Endothelial cell (in vitro differentiated cells): ENCODE results near the gene C2CD2L. TPM values are rescaled to one million over a fixed set of nuclear protein-coding genes. Genes with fewer than 3 reads are reported as not detected.

ENCODE experiments used
- DNase-seq: peaks from one replicate; pipeline ENCODE4 v3.0.0; 2021; ENCODE audit warnings: low spot score
- H3K27ac Mint-ChIP-seq: one replicate; pipeline ENCODE4 v1.8.0; 2021; ENCODE audit warnings: mixed read lengths, inconsistent platforms; ENCODE audit not compliant: unreplicated experiment
- H3K27me3 Mint-ChIP-seq: one replicate; pipeline ENCODE4 v1.8.0; 2021; ENCODE audit warnings: mild to moderate bottlenecking, moderate library complexity, mixed read lengths, inconsistent platforms; ENCODE audit not compliant: unreplicated experiment
- H3K36me3 Mint-ChIP-seq: one replicate; pipeline ENCODE4 v1.8.0; 2021; ENCODE audit warnings: mild to moderate bottlenecking, low read depth, mixed read lengths, inconsistent platforms; ENCODE audit not compliant: unreplicated experiment
- H3K4me1 Mint-ChIP-seq: one replicate; pipeline ENCODE4 v1.8.0; 2021; ENCODE audit warnings: mild to moderate bottlenecking, mixed read lengths, inconsistent platforms; ENCODE audit not compliant: unreplicated experiment
- H3K4me3 Mint-ChIP-seq: one replicate; pipeline ENCODE4 v1.8.0; 2021; ENCODE audit warnings: mild to moderate bottlenecking, mixed read lengths, inconsistent platforms; ENCODE audit not compliant: unreplicated experiment
- H3K9me3 Mint-ChIP-seq: one replicate; pipeline ENCODE4 v1.8.0; 2021; ENCODE audit warnings: mixed read lengths, inconsistent platforms; ENCODE audit not compliant: unreplicated experiment
- total RNA-seq: library from RNA; stranded (reverse); fragmentation: NEBNext Ultra II Directional; extraction: Animal tissue kit (Norgen Biotek cat#: 25700); gene quantifications from one replicate; pipeline ENCODE4 v1.2.1, GENCODE V29; 2021; ENCODE audit not compliant: unreplicated experiment
- TF ChIP-seq, protein P1 (sequence below): fragments of 200-600 bp; sonication (generic); IDR thresholded peaks from one replicate; pipeline ENCODE4 v1.5.0; 2021; ENCODE audit warnings: antibody characterized with exemption; ENCODE audit not compliant: unreplicated experiment

C2CD2L gene
- total RNA-seq, 1 donor from 2014 or later: 11.7 TPM

- peaks cover 8% of the 10 kb centered on the region for H3K36me3 Mint-ChIP-seq
- peaks cover 14% of the 10 kb centered on the region for H3K4me1 Mint-ChIP-seq
- H3K27me3 Mint-ChIP-seq: peaks cover 7% of the 10 kb centered on the region
- TF ChIP-seq, protein P1, sequence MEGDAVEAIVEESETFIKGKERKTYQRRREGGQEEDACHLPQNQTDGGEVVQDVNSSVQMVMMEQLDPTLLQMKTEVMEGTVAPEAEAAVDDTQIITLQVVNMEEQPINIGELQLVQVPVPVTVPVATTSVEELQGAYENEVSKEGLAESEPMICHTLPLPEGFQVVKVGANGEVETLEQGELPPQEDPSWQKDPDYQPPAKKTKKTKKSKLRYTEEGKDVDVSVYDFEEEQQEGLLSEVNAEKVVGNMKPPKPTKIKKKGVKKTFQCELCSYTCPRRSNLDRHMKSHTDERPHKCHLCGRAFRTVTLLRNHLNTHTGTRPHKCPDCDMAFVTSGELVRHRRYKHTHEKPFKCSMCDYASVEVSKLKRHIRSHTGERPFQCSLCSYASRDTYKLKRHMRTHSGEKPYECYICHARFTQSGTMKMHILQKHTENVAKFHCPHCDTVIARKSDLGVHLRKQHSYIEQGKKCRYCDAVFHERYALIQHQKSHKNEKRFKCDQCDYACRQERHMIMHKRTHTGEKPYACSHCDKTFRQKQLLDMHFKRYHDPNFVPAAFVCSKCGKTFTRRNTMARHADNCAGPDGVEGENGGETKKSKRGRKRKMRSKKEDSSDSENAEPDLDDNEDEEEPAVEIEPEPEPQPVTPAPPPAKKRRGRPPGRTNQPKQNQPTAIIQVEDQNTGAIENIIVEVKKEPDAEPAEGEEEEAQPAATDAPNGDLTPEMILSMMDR: no peak
- H3K9me3 Mint-ChIP-seq: no peaks in the 10 kb centered on the region
- peak within 1 kb of the TSS; percentile 99 for H3K4me3 Mint-ChIP-seq
- peak within 1 kb of the TSS; percentile 92 for H3K27ac Mint-ChIP-seq
- DNase-seq: peak; percentile 95
Observed at GRCh38 chr11:119067371-119068222, 39.5 kb upstream of the C2CD2L start, which contains the start of gene VPS11. Gene VPS11, plus strand, starts transcription at chr11:119067818. Its CDS starts 6 bp downstream, at chr11:119067824.

DNA sequence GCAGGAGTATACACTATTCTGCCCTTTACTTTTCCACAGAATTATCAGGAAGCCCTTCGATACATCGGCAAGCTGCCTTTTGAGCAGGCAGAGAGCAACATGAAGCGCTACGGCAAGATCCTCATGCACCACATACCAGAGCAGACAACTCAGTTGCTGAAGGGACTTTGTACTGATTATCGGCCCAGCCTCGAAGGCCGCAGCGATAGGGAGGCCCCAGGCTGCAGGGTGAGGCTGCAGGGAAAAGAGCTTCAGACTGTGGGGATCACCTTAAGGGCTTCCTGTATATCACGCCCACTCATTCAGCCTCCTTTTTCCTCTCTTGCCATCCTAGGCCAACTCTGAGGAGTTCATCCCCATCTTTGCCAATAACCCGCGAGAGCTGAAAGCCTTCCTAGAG is 29.3 kb upstream of the C2CD2L start:
- DNase-seq: no peak
- TF ChIP-seq, protein P1: no peak
- H3K36me3 Mint-ChIP-seq: peaks cover 61% of the 10 kb centered on the region
- no peaks in the 10 kb centered on the region for H3K9me3 Mint-ChIP-seq
- no peak overlapping the region for H3K27ac Mint-ChIP-seq
- no peaks in the 10 kb centered on the region for H3K4me1 Mint-ChIP-seq
- H3K4me3 Mint-ChIP-seq: peak overlapping the region; percentile 65
- peaks cover 5% of the 10 kb centered on the region for H3K27me3 Mint-ChIP-seq

DNA sequence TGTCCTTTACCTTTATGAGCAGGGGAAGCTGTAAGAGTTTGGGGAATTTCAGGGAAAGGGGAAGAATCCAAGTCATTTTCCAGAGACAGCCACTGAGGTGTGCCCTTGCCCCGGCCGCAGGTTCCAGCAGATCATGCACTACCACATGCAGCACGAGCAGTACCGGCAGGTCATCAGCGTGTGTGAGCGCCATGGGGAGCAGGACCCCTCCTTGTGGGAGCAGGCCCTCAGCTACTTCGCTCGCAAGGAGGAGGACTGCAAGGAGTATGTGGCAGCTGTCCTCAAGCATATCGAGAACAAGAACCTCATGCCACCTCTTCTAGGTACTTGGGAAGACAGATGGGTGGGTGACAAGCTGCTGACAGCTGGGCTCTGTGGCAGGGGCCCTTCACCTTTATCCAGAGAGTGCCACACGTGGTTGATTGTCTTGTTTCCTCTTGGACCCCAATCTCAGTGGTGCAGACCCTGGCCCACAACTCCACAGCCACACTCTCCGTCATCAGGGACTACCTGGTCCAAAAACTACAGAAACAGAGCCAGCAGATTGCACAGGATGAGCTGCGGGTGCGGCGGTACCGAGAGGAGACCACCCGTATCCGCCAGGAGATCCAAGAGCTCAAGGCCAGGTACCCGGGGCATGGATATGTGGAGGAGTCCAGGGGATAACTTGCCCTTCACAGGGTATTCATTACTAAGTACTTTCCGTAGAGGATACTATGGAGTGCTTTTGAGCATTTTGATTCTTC is 28.3 kb upstream of the C2CD2L start:
- peaks cover 54% of the 10 kb centered on the region for H3K36me3 Mint-ChIP-seq

GRCh38 chr11:119081682-119082260 is 25.4 kb upstream of the C2CD2L start:
- peaks cover 4% of the 10 kb centered on the region for H3K27me3 Mint-ChIP-seq

More for the DNA sequence above, 28.3 kb upstream of the C2CD2L start:
- TF ChIP-seq, protein P1: no peak
- DNase-seq: no peak
- Mint-ChIP-seq H3K9me3 (no peaks in the 10 kb centered on the region), H3K4me3 (no peak overlapping the region), H3K27ac (no peak overlapping the region), H3K4me1 (no peaks in the 10 kb centered on the region), H3K27me3 (peaks cover 5% of the 10 kb centered on the region)

More at GRCh38 chr11:119081682-119082260, 25.4 kb upstream of the C2CD2L start:
- H3K9me3 Mint-ChIP-seq: no peaks in the 10 kb centered on the region
- TF ChIP-seq, protein P1: no peak
- H3K36me3 Mint-ChIP-seq: peaks cover 51% of the 10 kb centered on the region
- no peak overlapping the region for H3K27ac Mint-ChIP-seq
- no peak overlapping the region for H3K4me3 Mint-ChIP-seq
- no peak for DNase-seq
- H3K4me1 Mint-ChIP-seq: peaks cover 5% of the 10 kb centered on the region
